ENCODE measurements around the gene RABGAP1L.

DNA sequence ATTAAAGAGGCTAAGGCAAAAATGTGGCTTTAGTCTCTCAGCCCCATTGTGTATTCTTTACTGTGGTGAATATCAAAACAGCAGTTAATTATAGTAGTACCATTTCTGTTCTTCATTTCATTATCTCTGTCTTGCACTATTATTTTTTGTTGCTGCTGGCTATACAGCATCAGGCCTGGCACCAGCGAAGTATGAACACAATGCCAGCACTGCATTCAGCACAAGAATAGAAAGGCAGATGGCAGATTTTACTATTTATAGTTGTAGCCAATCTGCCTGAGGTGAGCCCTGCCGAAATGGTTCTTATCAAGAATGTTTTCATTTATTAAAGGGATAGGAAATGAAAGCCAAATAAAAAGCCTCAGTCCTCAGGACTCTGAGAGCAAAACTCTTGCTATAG lies 360.5 kb downstream of the RABGAP1L start:
- TF ChIP-seq, protein P1, sequence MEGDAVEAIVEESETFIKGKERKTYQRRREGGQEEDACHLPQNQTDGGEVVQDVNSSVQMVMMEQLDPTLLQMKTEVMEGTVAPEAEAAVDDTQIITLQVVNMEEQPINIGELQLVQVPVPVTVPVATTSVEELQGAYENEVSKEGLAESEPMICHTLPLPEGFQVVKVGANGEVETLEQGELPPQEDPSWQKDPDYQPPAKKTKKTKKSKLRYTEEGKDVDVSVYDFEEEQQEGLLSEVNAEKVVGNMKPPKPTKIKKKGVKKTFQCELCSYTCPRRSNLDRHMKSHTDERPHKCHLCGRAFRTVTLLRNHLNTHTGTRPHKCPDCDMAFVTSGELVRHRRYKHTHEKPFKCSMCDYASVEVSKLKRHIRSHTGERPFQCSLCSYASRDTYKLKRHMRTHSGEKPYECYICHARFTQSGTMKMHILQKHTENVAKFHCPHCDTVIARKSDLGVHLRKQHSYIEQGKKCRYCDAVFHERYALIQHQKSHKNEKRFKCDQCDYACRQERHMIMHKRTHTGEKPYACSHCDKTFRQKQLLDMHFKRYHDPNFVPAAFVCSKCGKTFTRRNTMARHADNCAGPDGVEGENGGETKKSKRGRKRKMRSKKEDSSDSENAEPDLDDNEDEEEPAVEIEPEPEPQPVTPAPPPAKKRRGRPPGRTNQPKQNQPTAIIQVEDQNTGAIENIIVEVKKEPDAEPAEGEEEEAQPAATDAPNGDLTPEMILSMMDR (conservative IDR thresholded peaks at IDR 0.05) = no peak
- no peak for TF ChIP-seq EZH2 (IDR thresholded peaks at IDR 0.05; ENCODE audit: low read depth)
